AG10803 (cell line): ENCODE data around the gene PARD3.

Experiments
- DNase-seq: peaks from one replicate; pipeline ENCODE4 v3.0.0; 2010; ENCODE audit warnings: low read depth
- H3K4me3 ChIP-seq: 2 replicates; pipeline ENCODE4 v1.5.1; 2011; ENCODE audit warnings: mild to moderate bottlenecking, low read length, control low read depth
- TF ChIP-seq, protein P1 (sequence below): conservative IDR thresholded peaks from 2 replicates; pipeline ENCODE4 v1.5.1; 2011; ENCODE audit warnings: mild to moderate bottlenecking, low read length, control low read depth, inconsistent platforms

Gene PARD3

DNA sequence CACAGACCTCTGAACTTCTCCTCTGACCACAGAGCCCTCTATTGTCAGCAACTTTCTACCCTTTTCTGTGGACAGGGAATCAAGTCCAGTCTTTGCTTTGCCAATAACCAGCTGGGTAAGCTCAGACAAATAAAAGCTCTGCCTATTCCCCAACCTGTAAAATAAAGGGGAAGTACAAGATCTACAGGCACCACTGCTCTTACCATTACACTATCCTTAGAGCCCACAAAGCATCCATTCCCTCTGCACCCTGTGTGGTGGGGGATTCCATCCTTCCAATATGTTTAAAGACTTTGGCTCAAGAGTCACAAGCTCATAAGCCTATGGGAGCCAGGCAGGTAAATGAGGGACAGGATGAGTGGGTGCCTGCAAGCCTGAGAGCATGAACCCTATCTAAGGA, 88.2 kb downstream of the PARD3 start:
- TF ChIP-seq, protein P1, sequence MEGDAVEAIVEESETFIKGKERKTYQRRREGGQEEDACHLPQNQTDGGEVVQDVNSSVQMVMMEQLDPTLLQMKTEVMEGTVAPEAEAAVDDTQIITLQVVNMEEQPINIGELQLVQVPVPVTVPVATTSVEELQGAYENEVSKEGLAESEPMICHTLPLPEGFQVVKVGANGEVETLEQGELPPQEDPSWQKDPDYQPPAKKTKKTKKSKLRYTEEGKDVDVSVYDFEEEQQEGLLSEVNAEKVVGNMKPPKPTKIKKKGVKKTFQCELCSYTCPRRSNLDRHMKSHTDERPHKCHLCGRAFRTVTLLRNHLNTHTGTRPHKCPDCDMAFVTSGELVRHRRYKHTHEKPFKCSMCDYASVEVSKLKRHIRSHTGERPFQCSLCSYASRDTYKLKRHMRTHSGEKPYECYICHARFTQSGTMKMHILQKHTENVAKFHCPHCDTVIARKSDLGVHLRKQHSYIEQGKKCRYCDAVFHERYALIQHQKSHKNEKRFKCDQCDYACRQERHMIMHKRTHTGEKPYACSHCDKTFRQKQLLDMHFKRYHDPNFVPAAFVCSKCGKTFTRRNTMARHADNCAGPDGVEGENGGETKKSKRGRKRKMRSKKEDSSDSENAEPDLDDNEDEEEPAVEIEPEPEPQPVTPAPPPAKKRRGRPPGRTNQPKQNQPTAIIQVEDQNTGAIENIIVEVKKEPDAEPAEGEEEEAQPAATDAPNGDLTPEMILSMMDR, result no peak
- no peak overlapping the region for H3K4me3 ChIP-seq
- DNase-seq, result no peak

DNA sequence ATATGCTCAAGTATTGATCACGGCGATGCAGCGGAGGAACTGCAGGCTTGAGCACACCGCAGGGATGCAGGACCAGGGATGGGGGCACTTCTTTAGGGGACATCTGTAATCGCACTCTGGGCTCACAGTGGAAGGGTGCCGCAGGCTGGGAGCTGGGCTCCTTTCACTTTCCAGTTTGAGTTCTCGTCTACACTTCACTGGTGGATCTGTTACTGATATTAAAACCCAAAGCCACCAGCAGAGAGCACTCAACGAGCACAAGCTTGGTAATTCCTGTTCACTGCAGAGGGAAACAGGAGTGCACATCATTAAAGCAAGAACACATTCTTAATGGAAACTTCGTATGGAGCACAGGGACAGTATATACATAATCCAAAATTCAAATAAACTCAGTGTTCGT, 91.3 kb downstream of the PARD3 start:
- H3K4me3 ChIP-seq, result peak overlapping the region; percentile 59
- peak; percentile 77 for DNase-seq
- TF ChIP-seq, protein P1, result peak; percentile 80

DNA sequence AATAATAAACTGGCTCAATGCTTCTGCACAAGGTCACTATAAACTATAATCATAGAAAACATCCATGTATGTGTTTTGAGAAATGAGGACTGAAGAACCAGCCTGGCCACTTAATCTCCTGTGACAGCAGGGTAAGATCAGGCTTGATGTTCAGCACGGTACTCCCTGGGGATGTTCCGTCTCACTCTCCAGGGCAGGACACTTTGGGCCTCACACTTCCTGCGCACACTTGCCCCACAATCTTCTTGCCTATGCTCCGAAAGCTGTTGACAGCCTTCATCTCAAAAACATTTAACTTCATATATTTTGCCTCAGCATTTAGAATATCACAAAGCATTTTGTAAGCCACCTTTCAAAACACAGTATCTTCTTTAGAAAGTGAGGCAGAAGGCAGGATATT, 92.7 kb downstream of the PARD3 start:
- H3K4me3 ChIP-seq, result no peak overlapping the region
- no peak for DNase-seq
- TF ChIP-seq, protein P1, result no peak

DNA sequence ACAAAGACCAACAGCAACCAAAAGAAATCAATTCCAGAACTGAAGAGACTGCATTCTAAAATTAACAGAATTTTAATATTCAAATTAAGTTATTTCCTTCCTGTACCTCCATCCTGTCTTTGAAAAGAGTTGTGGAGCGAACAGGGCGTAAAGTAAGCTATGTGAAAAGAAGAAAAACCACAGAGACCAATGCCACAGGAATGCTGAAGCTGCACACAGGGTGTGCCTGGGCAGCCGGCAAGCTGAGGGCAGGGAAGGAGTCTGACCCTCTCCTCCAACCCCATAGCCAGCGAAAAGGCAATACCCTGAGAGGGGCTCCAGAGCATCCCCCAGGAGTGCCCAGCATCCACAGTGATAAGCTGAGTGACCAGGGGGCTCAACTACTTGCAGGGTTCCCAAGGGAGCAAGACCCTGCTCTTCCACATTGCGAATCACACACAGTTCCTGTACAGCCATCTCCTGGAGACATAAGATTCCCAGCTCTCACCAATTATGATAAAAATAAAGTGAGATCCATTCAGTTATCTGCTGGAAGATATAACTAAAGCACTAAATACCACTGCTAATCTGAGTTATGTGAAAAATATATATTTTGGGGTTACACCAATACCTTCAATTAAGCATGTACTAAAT, 93.8 kb downstream of the PARD3 start:
- peak; percentile 77 for DNase-seq
- no peak overlapping the region for H3K4me3 ChIP-seq
- TF ChIP-seq, protein P1, result no peak

DNA sequence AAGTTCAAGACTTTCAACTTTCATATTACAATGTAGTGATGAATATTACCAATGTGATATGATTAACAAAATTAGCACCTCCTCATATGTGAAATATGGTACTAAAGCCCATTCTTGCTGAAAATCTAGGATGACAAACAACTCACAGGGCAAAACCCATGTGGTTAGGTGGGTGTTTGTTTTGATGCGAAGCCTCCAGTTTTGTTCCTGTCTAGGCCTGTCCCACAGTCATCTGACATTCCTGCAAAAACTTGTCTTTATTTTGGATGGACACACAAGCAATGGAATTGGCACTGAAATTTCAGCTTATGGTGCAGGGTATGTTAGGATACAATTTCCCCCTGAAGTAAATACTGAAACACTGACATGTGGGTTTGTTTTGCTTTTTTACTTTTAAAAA, 95.3 kb downstream of the PARD3 start:
- no peak overlapping the region for H3K4me3 ChIP-seq

DNA sequence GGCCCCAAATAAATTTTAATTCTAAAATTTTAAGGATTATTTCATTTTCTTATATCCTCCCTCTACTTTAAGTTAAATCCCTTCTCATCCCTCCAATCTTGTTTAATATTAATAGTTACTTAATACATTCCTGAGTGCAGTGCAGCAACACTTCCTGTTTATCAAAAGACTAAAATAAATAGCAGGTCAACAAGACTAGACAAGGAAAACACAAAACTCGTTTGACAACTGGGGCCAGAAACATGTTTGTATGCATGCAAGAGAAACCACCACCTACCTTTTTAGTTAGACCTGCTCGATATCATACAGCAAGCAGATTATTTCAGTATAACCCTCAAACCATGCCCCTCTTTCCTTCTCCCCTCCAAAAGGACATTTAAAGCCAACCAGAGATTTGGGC, 95.8 kb downstream of the PARD3 start:
- no peak for DNase-seq
- TF ChIP-seq, protein P1, result no peak
- H3K4me3 ChIP-seq, result no peak overlapping the region

More for the DNA sequence above, 95.3 kb downstream of the PARD3 start:
- TF ChIP-seq, protein P1, result no peak
- no peak for DNase-seq

DNA sequence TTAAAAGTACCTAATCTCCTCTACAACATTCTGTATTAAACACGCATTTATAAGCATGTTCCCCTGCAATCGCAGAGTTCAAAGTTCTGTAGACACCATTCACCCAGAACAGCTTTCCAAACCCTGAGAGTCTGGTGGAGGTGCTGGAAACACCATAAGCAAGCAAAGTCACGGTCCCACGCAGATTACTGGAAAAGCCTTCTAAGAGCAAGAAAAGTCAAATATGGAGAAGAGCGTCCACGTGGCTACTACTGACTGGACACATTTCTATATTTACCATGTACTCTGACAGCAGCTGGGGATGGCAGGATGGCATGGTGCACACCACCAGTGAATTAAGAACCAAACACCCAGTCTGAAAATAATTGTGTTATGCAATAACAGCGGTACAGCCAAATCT, 97.7 kb downstream of the PARD3 start:
- DNase-seq, result no peak
- no peak overlapping the region for H3K4me3 ChIP-seq
- TF ChIP-seq, protein P1, result no peak
